GM12878 (cell line): Measurements from ENCODE around the gene MMP14. TPM values are rescaled to one million over a fixed set of nuclear protein-coding genes. Genes with fewer than 3 reads are reported as not detected.

Source experiments
- ATAC-seq: fragments of 200-7000 bp; cut with Tn5 transposase; 3 replicates; pipeline ENCODE4 v1.9.1; 2020; ENCODE audit warnings: mild to moderate bottlenecking, moderate library complexity
- BruUV-seq: library from RNA; stranded (reverse); fragments of 400-500 nt; replicated peaks from 2 replicates; lab custom pipeline; 2021; lab: Mats Ljungman, UMichigan
- CTCF ChIA-PET: fragments of 300-600 bp; sonication (Branson Sonifier 250); formaldehyde crosslinking; extraction: SDS; loops from one replicate; lab custom pipeline; 2021; ENCODE audit warnings: inconsistent platforms; lab: Yijun Ruan, JAX
- POLR2A ChIA-PET: fragments of 350-600 bp; formaldehyde crosslinking; extraction: SDS; loops from one replicate; lab custom pipeline; 2021; ENCODE audit warnings: inconsistent platforms; lab: Charles Lee
- RAD21 ChIA-PET: fragments of 300-600 bp; sonication (Branson Sonifier 250); formaldehyde crosslinking; loops from one replicate; lab custom pipeline; 2023; ENCODE audit warnings: antibody characterized with exemption; ENCODE audit not compliant: unreplicated experiment; lab: Charles Lee
- SMC1A ChIA-PET: fragments of 300-600 bp; sonication (Branson Sonifier 250); formaldehyde crosslinking; loops from one replicate; lab custom pipeline; 2023; ENCODE audit not compliant: unreplicated experiment, uncharacterized antibody; lab: Charles Lee
- DNase-seq: peaks from one replicate; pipeline ENCODE4 v3.0.0-alpha.2; 2011; ENCODE audit warnings: low read depth, low spot score
- FAIRE-seq: peaks from 3 replicates; lab custom pipeline; 2011; peaks lifted over from hg19 to GRCh38; lab: Jason Lieb, UNC
- H2AFZ ChIP-seq: 2 replicates; pipeline ENCODE4 v1.6.0; 2011; ENCODE audit warnings: low read depth, low read length, control low read depth; ENCODE audit not compliant: control insufficient read depth
- H3K27ac ChIP-seq: 2 replicates; pipeline ENCODE4 v1.5.1; 2011; ENCODE audit warnings: control low read depth; ENCODE audit not compliant: control insufficient read depth, insufficient read depth
- H3K27me3 ChIP-seq, 2 experiments: replicated peaks in 1 of 2; 2 replicates each; pipeline versions ENCODE4 v1.6.0 to v1.6.1; 2011; ENCODE audit warnings: low read length in 1 of 2; ENCODE audit not compliant: control insufficient read depth in 2 of 2, insufficient read depth in 2 of 2
- H3K36me3 ChIP-seq, 2 experiments: 2 replicates each; pipeline ENCODE4 v1.5.1; 2011; ENCODE audit warnings: low read length in 1 of 2; ENCODE audit not compliant: control insufficient read depth in 2 of 2, insufficient read depth in 2 of 2
- H3K4me1 ChIP-seq: 2 replicates; pipeline ENCODE4 v1.6.1; 2011; ENCODE audit warnings: mild to moderate bottlenecking, low read length, moderate library complexity, mixed read lengths; ENCODE audit not compliant: control insufficient read depth, insufficient read depth
- H3K4me2 ChIP-seq: 2 replicates; pipeline ENCODE4 v1.6.0; 2011; ENCODE audit warnings: control low read depth; ENCODE audit not compliant: control insufficient read depth, insufficient read depth
- H3K4me3 ChIP-seq: fragments of 200-600 bp; sonication (generic); 2 replicates; pipeline ENCODE4 v1.5.1; 2016
- H3K79me2 ChIP-seq: 2 replicates; pipeline ENCODE4 v1.6.0; 2011; ENCODE audit warnings: low read length; ENCODE audit not compliant: control insufficient read depth, insufficient read depth
- H3K9ac ChIP-seq: 2 replicates; pipeline ENCODE4 v1.8.0; 2011; ENCODE audit warnings: low read length, control low read depth, mixed read lengths; ENCODE audit not compliant: control insufficient read depth, insufficient read depth
- H3K9me3 ChIP-seq: replicated peaks from 3 replicates; pipeline ENCODE4 v1.5.1; 2011; ENCODE audit warnings: mild to moderate bottlenecking, low read length; ENCODE audit not compliant: control insufficient read depth, insufficient read depth
- H4K20me1 ChIP-seq: 2 replicates; pipeline ENCODE4 v1.6.0; 2011; ENCODE audit not compliant: control insufficient read depth, insufficient read depth
- BCL11A ChIP-seq: IDR thresholded peaks from 2 replicates; pipeline ENCODE4 v1.6.1; 2011; ENCODE audit warnings: low read depth, low read length
- BHLHE40 ChIP-seq, 2 experiments: fragments of 450-650 bp in 1 of 2; IDR thresholded peaks; 2 replicates each; pipeline ENCODE4 v1.6.1; 2011 to 2017; ENCODE audit warnings: low read depth in 2 of 2, borderline replicate concordance in 1 of 2, improper control_type of control experiment in 1 of 2, low read length in 1 of 2, mild to moderate bottlenecking in 1 of 2
- CEBPB ChIP-seq, 2 experiments: fragments of 150-350 bp in 1 of 2; IDR thresholded peaks; 2 replicates each; pipeline ENCODE4 v1.6.1; 2012 to 2014; ENCODE audit warnings: low read depth in 2 of 2, low read length in 2 of 2, borderline replicate concordance in 1 of 2, inconsistent platforms in 1 of 2
- MYB ChIP-seq: fragments of 150-350 bp; IDR thresholded peaks from 2 replicates; pipeline ENCODE4 v1.6.1; 2014; ENCODE audit warnings: mild to moderate bottlenecking, low read depth, low read length, borderline replicate concordance
- POLR2AphosphoS5 ChIP-seq: IDR thresholded peaks from 2 replicates; pipeline ENCODE4 v1.6.1; 2011; ENCODE audit warnings: mild to moderate bottlenecking, low read length, inconsistent platforms
- TCF3 ChIP-seq: IDR thresholded peaks from 2 replicates; pipeline ENCODE4 v1.6.1; 2012; ENCODE audit warnings: low read depth, mild to moderate bottlenecking, low read length, borderline replicate concordance; ENCODE audit not compliant: insufficient read depth
- WGBS: methylation state at CpG from one replicate; pipeline ENCODE4 v1.1.6; 2016; ENCODE audit warnings: low lambda C conversion rate; ENCODE audit not compliant: insufficient replicate concordance, insufficient coverage; ENCODE audit errors: missing lambda C conversion rate; 5-methylcytosine and 5-hydroxymethylcytosine counted together
- in situ Hi-C: fragments of 300-500 bp; cut with MboI; formaldehyde crosslinking; loops from 9 replicates; pipeline ENCODE4 v1.14.3; 2018; ENCODE audit warnings: mixed read lengths
- intact Hi-C: fragments of 100-400 bp; cut with micrococcal nuclease; formaldehyde crosslinking; loops from one replicate; pipeline ENCODE4 v1.14.2; 2022; ENCODE audit not compliant: unreplicated experiment
- polyA plus RNA-seq, 11 experiments: library from polyadenylated mRNA; depleted of rRNA in 4 of 11; unstranded in 6 of 11; stranded (reverse) in 5 of 11; fragments of >200 nt; fragmentation: Nextera tagmentation in 4 of 11; fragmentation: Illumina TruSeq in 1 of 11; extraction: Ambion mirVana in 4 of 11; extraction: Trizol in 1 of 11; gene quantifications; 1 replicate in 1 of 11; 2 replicates in 10 of 11; pipeline versions ENCODE4 v1.2.1 to v1.2.3, GENCODE V29; 2011 to 2016; ENCODE audit warnings: inconsistent platforms in 2 of 11, missing spikeins in 2 of 11, low read depth in 1 of 11
- total RNA-seq, 4 experiments: library from RNA; depleted of rRNA in 3 of 4; stranded (reverse); fragments of >200 nt in 3 of 4; fragmentation: Illumina TruSeq in 1 of 4; extraction: Trizol in 1 of 4; gene quantifications; 2 replicates each; pipeline versions ENCODE4 v1.2.1 to v1.2.3, GENCODE V29; 2013 to 2021

The MMP14 gene
- total and polyA plus RNA-seq, 10 of the 15 experiments (the other 5 are each of a cell fraction or from before 2014, with no cell fraction given): 0.31 to 1.9 (median 0.70) TPM; not detected in 2

DNA sequence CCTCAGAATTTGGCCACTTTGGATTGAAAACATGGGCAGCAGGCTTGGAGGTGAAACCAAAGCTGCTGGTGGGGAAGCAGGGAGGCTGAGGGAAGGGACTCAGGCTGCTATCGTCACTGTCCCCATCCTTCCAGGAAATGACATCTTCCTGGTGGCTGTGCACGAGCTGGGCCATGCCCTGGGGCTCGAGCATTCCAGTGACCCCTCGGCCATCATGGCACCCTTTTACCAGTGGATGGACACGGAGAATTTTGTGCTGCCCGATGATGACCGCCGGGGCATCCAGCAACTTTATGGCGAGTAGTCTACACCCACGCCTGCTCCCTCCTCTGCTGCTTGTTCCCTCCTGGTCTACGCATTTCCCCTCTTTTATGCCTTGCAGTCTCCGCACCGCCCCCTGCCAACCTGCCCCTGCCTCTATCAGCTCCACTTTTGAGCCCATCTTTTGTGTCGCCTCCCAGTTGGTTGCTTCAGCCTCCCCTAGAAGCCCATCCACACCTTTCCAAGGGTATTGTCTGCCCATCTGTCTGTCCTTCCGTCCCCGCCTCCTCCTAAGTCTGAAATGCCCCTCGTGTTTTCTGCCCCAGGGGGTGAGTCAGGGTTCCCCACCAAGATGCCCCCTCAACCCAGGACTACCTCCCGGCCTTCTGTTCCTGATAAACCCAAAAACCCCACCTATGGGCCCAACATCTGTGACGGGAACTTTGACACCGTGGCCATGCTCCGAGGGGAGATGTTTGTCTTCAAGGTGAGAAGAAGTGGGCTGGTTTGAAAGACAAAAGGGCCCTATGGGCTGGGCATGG lies 6.9 kb downstream of the MMP14 start:
- 70% methylated on average over 21 of the region's 21 CpGs for WGBS
- H3K9me3 ChIP-seq: no peaks in the 10 kb centered on the region
- RAD21 ChIA-PET: no interaction called here
- SMC1A ChIA-PET: interaction anchor here (0.9 kb wide), 1 partner anchor 11 kb away, joined by 3 read pairs; no protein-coding TSS in a partner anchor
- TF ChIP-seq TCF3 (no peak), CEBPB (IDR thresholded peaks at IDR 0.05; ENCODE audit: borderline replicate concordance in 1 of 2, low read depth in 2 of 2, low read length in 2 of 2) (no peak), POLR2AphosphoS5 (no peak), BCL11A (no peak), MYB (no peak), BHLHE40 (IDR thresholded peaks at IDR 0.05; ENCODE audit: borderline replicate concordance in 1 of 2, low read depth in 2 of 2, low read length in 1 of 2) (no peak)
- TF ChIP-seq, all 136 proteins: peak for 0
- Histone ChIP-seq H3K27ac (no peak overlapping the region), H3K4me2 (no peak overlapping the region), H3K27me3 (no peaks in the 10 kb centered on the region), H3K4me3 (no peak overlapping the region), H3K79me2 (no peaks in the 10 kb centered on the region), H3K4me1 (peaks cover 18% of the 10 kb centered on the region), H2AFZ (no peak overlapping the region), H3K9ac (no peak overlapping the region), H3K36me3 (no peaks in the 10 kb centered on the region), H4K20me1 (no peaks in the 10 kb centered on the region)
- no TSS peak for BruUV-seq
- DNase-seq (no peak), ATAC-seq (no peak), FAIRE-seq (no peak)
- ChIA-PET POLR2A (interaction anchor here (0.5 to 0.9 kb wide), 2 partner anchors 13 to 19 kb away, joined by 3 read pairs; partner anchors contain the start of gene MRPL52), CTCF (interaction anchor here (1.0 kb wide), 1 partner anchor 15 kb away, joined by 3 read pairs; no protein-coding TSS in a partner anchor)
- in situ Hi-C loops: loop anchor here (10.0 kb wide), 1 partner anchor 529 kb away; no protein-coding TSS in a partner anchor
- intact Hi-C loops: no loop called here
